Trophoblast cell (in vitro differentiated cells and primary cell): Measurements from ENCODE around the gene FBXO3.

ENCODE experiments used
- DNase-seq, 2 donors: peaks; one replicate each; pipeline ENCODE4 v3.0.0-alpha.2; 2016
- H2AFZ ChIP-seq: 2 replicates; pipeline ENCODE4 v1.6.1; 2013; ENCODE audit warnings: low read length, moderate library complexity, mild to moderate bottlenecking; ENCODE audit not compliant: insufficient read depth, poor library complexity
- H2AK5ac ChIP-seq: 2 replicates; pipeline ENCODE4 v1.6.1; 2013; ENCODE audit warnings: mild to moderate bottlenecking, low read length
- H2BK120ac ChIP-seq: 2 replicates; pipeline ENCODE4 v1.6.1; 2013; ENCODE audit warnings: low read length, mild to moderate bottlenecking, moderate library complexity; ENCODE audit not compliant: insufficient read depth, poor library complexity
- H2BK12ac ChIP-seq: 2 replicates; pipeline ENCODE4 v1.6.1; 2013; ENCODE audit warnings: mild to moderate bottlenecking, low read length, moderate library complexity
- H2BK5ac ChIP-seq: 2 replicates; pipeline ENCODE4 v1.6.1; 2013; ENCODE audit warnings: low read length, low read depth, moderate library complexity, mild to moderate bottlenecking; ENCODE audit not compliant: poor library complexity
- H3K14ac ChIP-seq: 2 replicates; pipeline ENCODE4 v1.6.1; 2013; ENCODE audit warnings: mild to moderate bottlenecking, low read length
- H3K18ac ChIP-seq: 2 replicates; pipeline ENCODE4 v1.6.1; 2013; ENCODE audit warnings: mild to moderate bottlenecking, low read length
- H3K23ac ChIP-seq: 2 replicates; pipeline ENCODE4 v1.6.1; 2013; ENCODE audit warnings: low read length
- H3K27ac ChIP-seq: 2 replicates; pipeline ENCODE4 v1.5.1; 2013; ENCODE audit warnings: low read depth, mild to moderate bottlenecking, inconsistent platforms, low read length, moderate library complexity
- H3K27me3 ChIP-seq: 2 replicates; pipeline ENCODE4 v1.6.1; 2013; ENCODE audit warnings: inconsistent platforms, mild to moderate bottlenecking, low read length, moderate library complexity; ENCODE audit not compliant: insufficient read depth
- H3K36me3 ChIP-seq, 2 experiments: 1 replicate in 1 of 2; 2 replicates in 1 of 2; pipeline ENCODE4 v1.6.1; 2013; ENCODE audit warnings: low read length in 2 of 2, mild to moderate bottlenecking in 2 of 2, moderate library complexity in 1 of 2; ENCODE audit not compliant: insufficient read depth in 2 of 2, control insufficient read depth in 1 of 2
- H3K4ac ChIP-seq: 2 replicates; pipeline ENCODE4 v1.6.1; 2013; ENCODE audit warnings: low read depth, mild to moderate bottlenecking, low read length, moderate library complexity
- H3K4me1 ChIP-seq, 2 experiments: 1 replicate in 1 of 2; 2 replicates in 1 of 2; pipeline ENCODE4 v1.6.1; 2013; ENCODE audit warnings: low read length in 2 of 2, mild to moderate bottlenecking in 2 of 2, moderate library complexity in 1 of 2; ENCODE audit not compliant: insufficient read depth in 2 of 2, control insufficient read depth in 1 of 2
- H3K4me2 ChIP-seq: 2 replicates; pipeline ENCODE4 v1.6.1; 2013; ENCODE audit warnings: inconsistent platforms, mild to moderate bottlenecking, low read length, moderate library complexity
- H3K4me3 ChIP-seq: 2 replicates; pipeline ENCODE4 v1.5.1; 2013; ENCODE audit warnings: mild to moderate bottlenecking, low read depth, low read length, inconsistent platforms
- H3K79me1 ChIP-seq: one replicate; pipeline ENCODE4 v1.6.1; 2013; ENCODE audit warnings: low read length
- H3K79me2 ChIP-seq: 2 replicates; pipeline ENCODE4 v1.6.1; 2013; ENCODE audit warnings: low read length, mild to moderate bottlenecking; ENCODE audit not compliant: control insufficient read depth, insufficient read depth, poor library complexity
- H3K9ac ChIP-seq: 2 replicates; pipeline ENCODE4 v1.6.1; 2013; ENCODE audit warnings: mild to moderate bottlenecking, low read length
- H3K9me3 ChIP-seq: 2 replicates; pipeline ENCODE4 v1.6.1; 2013; ENCODE audit warnings: low read depth, mild to moderate bottlenecking, control low read depth, inconsistent platforms, low read length; ENCODE audit not compliant: insufficient read depth
- H4K12ac ChIP-seq: 2 replicates; pipeline ENCODE4 v1.6.1; 2013; ENCODE audit warnings: low read depth, mild to moderate bottlenecking, low read length, moderate library complexity
- H4K8ac ChIP-seq: 2 replicates; pipeline ENCODE4 v1.6.1; 2013; ENCODE audit warnings: low read depth, mild to moderate bottlenecking, low read length, moderate library complexity
- H4K91ac ChIP-seq: one replicate; pipeline ENCODE4 v1.6.1; 2013; ENCODE audit warnings: low read depth, mild to moderate bottlenecking, low read length, moderate library complexity
- WGBS: extraction: QIAGEN DNeasy Blood & Tissue Kit; methylation state at CpG from one replicate; pipeline ENCODE4 v1.1.7; 2013; ENCODE audit warnings: missing lambda C conversion rate; ENCODE audit not compliant: insufficient read length, insufficient coverage; ENCODE audit errors: extremely low coverage; 5-methylcytosine and 5-hydroxymethylcytosine counted together

FBXO3 gene

DNA sequence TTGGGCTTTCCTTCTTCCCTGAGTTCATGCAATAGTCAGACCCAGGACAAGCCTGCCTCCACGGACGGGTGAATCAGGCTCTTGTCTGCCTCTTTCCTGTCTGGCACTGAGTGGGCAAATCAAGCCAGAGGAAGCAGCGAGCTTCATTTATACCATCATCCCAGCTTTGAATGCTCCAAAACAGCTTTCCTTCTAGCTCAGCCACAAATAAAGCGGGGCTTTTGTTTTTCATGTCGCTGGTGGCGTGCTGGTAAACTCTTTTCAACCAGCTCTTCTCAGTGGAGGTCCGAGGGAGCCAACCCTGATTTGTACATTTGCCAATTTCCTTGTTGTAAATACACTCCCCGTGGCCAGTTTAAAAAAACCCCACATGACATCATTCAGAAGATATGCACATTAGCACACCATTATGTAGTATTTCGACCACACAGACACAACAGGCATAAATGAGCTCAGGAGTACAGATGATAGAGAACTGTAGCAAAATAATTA, 82.3 kb downstream of the FBXO3 start:
- Histone ChIP-seq H2BK12ac (peak overlapping the region; percentile 95), H2BK120ac (peak overlapping the region; percentile 81)
- no CpG with 5 or more reads among the region's 9 CpGs for WGBS

DNA sequence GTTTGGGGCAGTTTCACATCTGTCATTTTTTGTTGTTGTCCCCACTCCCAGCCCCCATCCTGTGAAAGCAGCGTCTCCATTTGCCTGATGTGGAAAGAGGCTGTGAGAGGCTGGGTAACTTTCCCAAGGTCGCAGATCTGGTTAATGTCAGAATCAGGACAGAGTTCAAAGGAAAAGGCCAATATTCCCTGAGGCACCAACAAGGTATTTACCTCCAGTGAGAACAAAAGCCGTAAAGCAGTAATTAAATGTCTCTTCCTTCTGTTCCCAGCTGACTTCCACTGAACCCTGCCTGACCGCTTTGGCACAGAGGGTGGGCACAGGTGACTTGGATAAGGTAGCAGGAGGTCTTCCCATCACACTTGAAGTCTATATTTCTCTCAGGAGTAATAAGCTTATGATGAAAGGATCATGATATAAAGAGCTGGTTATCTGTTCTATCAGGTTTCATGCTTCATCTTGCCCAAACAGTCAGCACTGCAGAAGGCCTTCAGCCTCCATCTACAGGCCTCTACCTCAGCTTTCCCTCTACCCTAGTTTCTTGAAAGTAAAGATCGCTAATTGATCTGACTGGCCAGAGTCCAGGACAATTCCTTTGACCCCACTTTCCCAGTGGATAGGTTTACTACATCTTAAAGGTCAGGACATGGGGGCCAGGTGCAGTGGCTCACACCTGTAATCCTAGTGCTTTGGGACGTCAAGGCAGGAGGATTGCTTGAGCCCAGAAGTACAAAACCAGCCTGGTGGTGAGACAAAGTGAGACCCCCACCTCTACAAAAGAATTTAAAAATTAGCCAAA, 83.1 kb downstream of the FBXO3 start:
- peak overlapping the region; percentile 95 for H4K91ac ChIP-seq
- DNase-seq = peak; percentile 68 to 95
- peaks cover 27 to 33% of the 10 kb centered on the region in 2 experiments for H3K4me1 ChIP-seq
- H3K14ac ChIP-seq = peak overlapping the region; percentile 12
- peak overlapping the region; percentile 95 for H2BK12ac ChIP-seq
- no peak overlapping the region for H3K4ac ChIP-seq
- no peaks in the 10 kb centered on the region for H3K9me3 ChIP-seq
- no peak overlapping the region for H4K12ac ChIP-seq
- H4K8ac ChIP-seq = peak overlapping the region; percentile 68
- peak overlapping the region; percentile 54 for H3K4me2 ChIP-seq
- peak overlapping the region; percentile 18 for H3K18ac ChIP-seq
- H3K9ac ChIP-seq = no peak overlapping the region
- no peaks in the 10 kb centered on the region for H3K36me3 ChIP-seq
- H2AK5ac ChIP-seq = peak overlapping the region; percentile 21
- H3K27ac ChIP-seq = peak overlapping the region; percentile 82
- peak overlapping the region; percentile 81 for H2BK120ac ChIP-seq
- H3K79me1 ChIP-seq = peaks cover 24% of the 10 kb centered on the region
- no peaks in the 10 kb centered on the region for H3K27me3 ChIP-seq
- H2AFZ ChIP-seq = peak overlapping the region; percentile 26
- no CpG with 5 or more reads among the region's 6 CpGs for WGBS
- H2BK5ac ChIP-seq = peak overlapping the region; percentile 87
- H3K4me3 ChIP-seq = no peak overlapping the region
- H3K79me2 ChIP-seq = peaks cover 4% of the 10 kb centered on the region
- no peak overlapping the region for H3K23ac ChIP-seq

More for the DNA sequence above, 82.3 kb downstream of the FBXO3 start:
- peaks cover 27 to 33% of the 10 kb centered on the region in 2 experiments for H3K4me1 ChIP-seq
- H3K36me3 ChIP-seq = no peaks in the 10 kb centered on the region
- H3K4me2 ChIP-seq = peak overlapping the region; percentile 50
- peak overlapping the region; percentile 95 for H4K91ac ChIP-seq
- peak; percentile 71 to 91 for DNase-seq
- peak overlapping the region; percentile 57 for H3K4ac ChIP-seq
- peak overlapping the region; percentile 68 for H3K27ac ChIP-seq
- H3K9me3 ChIP-seq = no peaks in the 10 kb centered on the region
- H2AFZ ChIP-seq = no peak overlapping the region
- H3K4me3 ChIP-seq = no peak overlapping the region
- H3K23ac ChIP-seq = no peak overlapping the region
- no peak overlapping the region for H4K12ac ChIP-seq
- H4K8ac ChIP-seq = peak overlapping the region; percentile 66
- peak overlapping the region; percentile 87 for H2BK5ac ChIP-seq
- H3K18ac ChIP-seq = peak overlapping the region; percentile 49
- H3K14ac ChIP-seq = peak overlapping the region; percentile 88
- H3K27me3 ChIP-seq = no peaks in the 10 kb centered on the region
- peak overlapping the region; percentile 89 for H2AK5ac ChIP-seq
- H3K79me2 ChIP-seq = peaks cover 4% of the 10 kb centered on the region
- no peak overlapping the region for H3K9ac ChIP-seq
- peaks cover 24% of the 10 kb centered on the region for H3K79me1 ChIP-seq
